Kidney (tissue), 14 donors: ENCODE data around the gene PEAK1. TPM values are rescaled to one million over a fixed set of nuclear protein-coding genes. Genes with fewer than 3 reads are reported as not detected.

Experiments
- DNase-seq, 5 donors: peaks; one replicate each; pipeline ENCODE4 v3.0.0-alpha.2; 2013 to 2020
- FAIRE-seq: peaks from 2 replicates; lab custom pipeline; 2012; peaks lifted over from hg19 to GRCh38; lab: Jason Lieb, UNC
- H3K27ac ChIP-seq, 2 donors: one replicate each; pipeline ENCODE4 v1.7.0; 2013; ENCODE audit warnings: low read depth in 2 of 2, low read length in 2 of 2, inconsistent platforms in 1 of 2
- H3K27me3 ChIP-seq: one replicate; pipeline ENCODE4 v1.7.1; 2013; ENCODE audit warnings: low read length, inconsistent platforms; ENCODE audit not compliant: control insufficient read depth, insufficient read depth
- H3K36me3 ChIP-seq, 3 donors: one replicate each; pipeline versions ENCODE4 v1.7.0 to v1.7.1; 2013; ENCODE audit warnings: low read length in 3 of 3, control low read depth in 1 of 3, inconsistent platforms in 1 of 3; ENCODE audit not compliant: insufficient read depth in 3 of 3, control insufficient read depth in 2 of 3
- H3K4me1 ChIP-seq, 3 donors: one replicate each; pipeline versions ENCODE4 v1.7.0 to v1.7.1; 2013; ENCODE audit warnings: low read length in 3 of 3, inconsistent platforms in 1 of 3, low read depth in 1 of 3; ENCODE audit not compliant: control insufficient read depth in 2 of 3, insufficient read depth in 2 of 3
- H3K4me3 ChIP-seq, 3 donors: one replicate each; pipeline versions ENCODE4 v1.7.0 to v1.8.1; 2013; ENCODE audit warnings: low read length in 3 of 3, control low read depth in 1 of 3, inconsistent platforms in 1 of 3
- H3K9ac ChIP-seq, 3 donors: one replicate each; pipeline versions ENCODE4 v1.7.0 to v1.7.1; 2013; ENCODE audit warnings: low read length in 3 of 3, control low read depth in 1 of 3, inconsistent platforms in 1 of 3
- H3K9me3 ChIP-seq, 3 donors: one replicate each; pipeline versions ENCODE4 v1.7.0 to v1.7.1; 2013; ENCODE audit warnings: low read length in 3 of 3, control low read depth in 1 of 3, inconsistent platforms in 1 of 3; ENCODE audit not compliant: control insufficient read depth in 2 of 3, insufficient read depth in 1 of 3
- intact Hi-C: fragments of 100-400 bp; cut with DNase I; formaldehyde crosslinking; loops from one replicate; pipeline ENCODE4 v1.11.1; 2022
- polyA plus RNA-seq: library from polyadenylated mRNA; stranded (reverse); fragments of 350-450 nt; fragmentation: Illumina TruSeq; extraction: RNeasy Lipid Tissue Mini Kit (QIAGEN cat#74804); gene quantifications from one replicate; pipeline ENCODE4 v1.2.3, GENCODE V29; 2014; ENCODE audit warnings: low read depth, low replicate concordance; ENCODE audit not compliant: insufficient read depth
- total RNA-seq: library from RNA; stranded (reverse); fragmentation: NEBNext Ultra II Directional; extraction: Animal tissue kit (Norgen Biotek cat#: 25700); gene quantifications from one replicate; pipeline ENCODE4 v1.2.1, GENCODE V29; 2021
- TF ChIP-seq, protein P1 (sequence below): IDR thresholded peaks from 3 replicates; pipeline ENCODE4 v1.5.1; 2012; ENCODE audit warnings: mild to moderate bottlenecking, moderate library complexity, borderline replicate concordance; ENCODE audit not compliant: insufficient read depth; ENCODE audit errors: extremely low read depth
- donor health status: control.
- donor health status: control.
- donor health status: control.
- donor health status: control.
- donor health status: control.
- donor health status: DM: yes; HTN: yes; CAD: no.
- donor health status: Normal renal cell carcinoma (clear cell type).

The PEAK1 gene
- total and polyA plus RNA-seq, 2 donors from 2014 or later = 2.9 to 50.3 TPM

DNA sequence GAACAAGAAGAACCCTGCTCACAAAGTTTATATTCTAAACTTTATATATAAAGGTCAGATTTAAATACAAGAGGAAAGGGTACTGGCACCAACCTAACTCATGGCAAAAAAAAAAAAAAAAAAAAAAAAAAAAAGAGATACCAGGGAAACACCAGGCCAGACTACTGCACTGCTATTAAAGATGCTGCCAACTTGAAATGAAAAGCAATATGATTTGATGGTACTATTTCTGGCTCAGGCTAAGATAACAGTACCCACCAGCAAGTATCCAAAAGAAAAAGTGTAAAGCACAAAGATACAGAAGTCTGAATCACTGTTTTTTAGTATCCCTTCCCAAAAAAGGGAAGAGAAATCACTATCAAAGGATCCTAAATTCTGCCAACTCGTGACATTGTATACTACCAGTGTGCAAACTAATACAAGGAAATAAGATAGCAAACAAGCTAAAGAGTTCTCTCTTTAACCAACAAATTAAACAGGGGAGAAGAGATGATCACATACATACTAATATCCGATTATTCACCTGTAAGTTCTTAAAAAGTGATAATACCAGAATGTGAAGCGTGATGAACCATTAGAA is 28.4 kb downstream of the PEAK1 start:
- no peaks in the 10 kb centered on the region for H3K4me1 ChIP-seq
- H3K27me3 ChIP-seq = no peaks in the 10 kb centered on the region
- no peaks in the 10 kb centered on the region for H3K36me3 ChIP-seq
- H3K27ac ChIP-seq = no peak overlapping the region
- H3K9me3 ChIP-seq = peaks cover 0 to 5% (median 0%) of the 10 kb centered on the region in 3 donors
- DNase-seq (no peak), FAIRE-seq (no peak)
- H3K4me3 ChIP-seq = no peak overlapping the region
- no peak overlapping the region for H3K9ac ChIP-seq
- intact Hi-C loops = no loop called here
- TF ChIP-seq, protein P1, sequence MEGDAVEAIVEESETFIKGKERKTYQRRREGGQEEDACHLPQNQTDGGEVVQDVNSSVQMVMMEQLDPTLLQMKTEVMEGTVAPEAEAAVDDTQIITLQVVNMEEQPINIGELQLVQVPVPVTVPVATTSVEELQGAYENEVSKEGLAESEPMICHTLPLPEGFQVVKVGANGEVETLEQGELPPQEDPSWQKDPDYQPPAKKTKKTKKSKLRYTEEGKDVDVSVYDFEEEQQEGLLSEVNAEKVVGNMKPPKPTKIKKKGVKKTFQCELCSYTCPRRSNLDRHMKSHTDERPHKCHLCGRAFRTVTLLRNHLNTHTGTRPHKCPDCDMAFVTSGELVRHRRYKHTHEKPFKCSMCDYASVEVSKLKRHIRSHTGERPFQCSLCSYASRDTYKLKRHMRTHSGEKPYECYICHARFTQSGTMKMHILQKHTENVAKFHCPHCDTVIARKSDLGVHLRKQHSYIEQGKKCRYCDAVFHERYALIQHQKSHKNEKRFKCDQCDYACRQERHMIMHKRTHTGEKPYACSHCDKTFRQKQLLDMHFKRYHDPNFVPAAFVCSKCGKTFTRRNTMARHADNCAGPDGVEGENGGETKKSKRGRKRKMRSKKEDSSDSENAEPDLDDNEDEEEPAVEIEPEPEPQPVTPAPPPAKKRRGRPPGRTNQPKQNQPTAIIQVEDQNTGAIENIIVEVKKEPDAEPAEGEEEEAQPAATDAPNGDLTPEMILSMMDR = no peak

DNA sequence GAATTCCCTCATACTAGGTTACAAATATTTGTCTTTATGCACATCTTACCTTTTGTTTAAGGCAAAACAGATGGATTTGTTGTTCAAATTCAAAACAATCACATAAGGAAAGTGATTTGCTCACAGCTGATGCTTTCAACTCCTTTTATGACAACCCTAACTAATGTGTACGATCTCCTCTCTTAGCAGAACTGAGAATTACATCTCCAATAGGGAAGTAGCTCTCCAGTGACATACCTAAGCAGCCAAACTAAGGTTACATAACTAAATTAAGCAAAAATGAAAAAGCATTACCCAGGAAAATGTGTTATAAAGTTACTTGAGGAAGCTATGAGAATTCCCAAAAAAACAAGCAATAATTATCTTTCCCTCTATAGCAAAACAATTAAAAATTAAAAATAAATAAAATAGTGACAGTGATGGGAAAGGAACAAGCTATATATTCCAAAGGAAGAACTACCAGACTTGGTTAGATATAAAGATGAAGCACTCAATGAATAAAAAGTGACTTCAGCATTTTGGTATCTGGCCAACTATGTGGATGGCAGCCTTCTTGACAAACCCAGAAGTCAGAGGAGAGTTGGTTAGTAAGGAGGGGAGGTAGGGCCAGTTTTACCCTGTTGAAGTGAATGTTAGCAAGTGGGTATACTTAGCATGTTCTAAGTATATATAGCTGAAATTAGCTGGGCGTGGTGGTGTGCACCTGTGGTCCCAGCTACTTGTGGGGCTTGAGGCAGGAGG is 32.4 kb downstream of the PEAK1 start:
- Histone ChIP-seq H3K36me3 (no peaks in the 10 kb centered on the region), H3K27ac (no peak overlapping the region), H3K4me3 (no peak overlapping the region), H3K9ac (no peak overlapping the region), H3K27me3 (no peaks in the 10 kb centered on the region), H3K4me1 (no peaks in the 10 kb centered on the region), H3K9me3 (no peaks in the 10 kb centered on the region)
- intact Hi-C loops = no loop called here
- FAIRE-seq (no peak), DNase-seq (no peak)
- TF ChIP-seq, protein P1 = no peak

DNA sequence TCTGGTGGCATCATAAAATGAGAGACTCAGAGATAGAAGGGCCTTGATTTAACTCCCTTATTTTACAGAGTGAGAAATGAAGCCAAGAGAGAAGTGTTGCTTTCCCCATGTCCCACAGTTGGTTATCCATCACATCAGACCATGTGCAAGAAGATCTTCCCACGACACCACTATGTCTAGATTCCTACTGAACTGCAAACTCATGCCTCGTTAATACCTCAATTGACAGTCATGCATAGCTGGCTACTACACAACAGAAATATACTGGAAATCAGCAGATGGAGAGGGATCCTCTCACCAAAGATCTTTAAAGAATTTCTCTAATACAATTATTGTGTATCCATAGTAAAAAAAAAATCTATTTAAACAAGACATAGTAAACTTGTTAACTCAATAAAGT is 33.3 kb downstream of the PEAK1 start:
- H3K4me1 ChIP-seq = no peaks in the 10 kb centered on the region
- intact Hi-C loops = no loop called here
- no peak for FAIRE-seq

More for the DNA sequence above, 33.3 kb downstream of the PEAK1 start:
- Histone ChIP-seq H3K27ac (no peak overlapping the region), H3K27me3 (no peaks in the 10 kb centered on the region), H3K4me3 (no peak overlapping the region), H3K9ac (no peak overlapping the region), H3K36me3 (no peaks in the 10 kb centered on the region), H3K9me3 (no peaks in the 10 kb centered on the region)
- TF ChIP-seq, protein P1 = no peak
- no peak for DNase-seq
